Lower leg skin (tissue), 3 donors: Measurements from ENCODE around the gene COBL.

Source experiments
- CTCF ChIP-seq, 3 donors: fragments of 450-650 bp; IDR thresholded peaks; one replicate each; pipeline ENCODE4 v1.5.1; 2016; ENCODE audit warnings: antibody characterized with exemption in 3 of 3, mild to moderate bottlenecking in 3 of 3, moderate library complexity in 2 of 3
- POLR2A ChIP-seq, 2 donors: fragments of 450-650 bp; IDR thresholded peaks; one replicate each; pipeline ENCODE4 v1.6.1; 2016 to 2017; ENCODE audit warnings: antibody characterized with exemption in 2 of 2, mild to moderate bottlenecking in 1 of 2, moderate library complexity in 1 of 2

GRCh38 chr7:51080216-51080615 lies 236.4 kb downstream of the COBL start:
- TF ChIP-seq CTCF (IDR thresholded peaks at IDR 0.05) (no peak), POLR2A (IDR thresholded peaks at IDR 0.05) (no peak)
